Left lung (tissue), 10 donors: Measurements from ENCODE around the gene C16orf89. TPM values are rescaled to one million over a fixed set of nuclear protein-coding genes. Genes with fewer than 3 reads are reported as not detected.
A peak's percentile ranks its signal among the peaks of the same experiment; 100 is the strongest.

Source experiments
- ATAC-seq: fragments of 200-7000 bp; cut with Tn5 transposase; one replicate; pipeline ENCODE4 v1.9.1; 2020; ENCODE audit warnings: moderate library complexity
- DNase-seq, 4 donors: peaks; one replicate each; pipeline ENCODE4 v3.0.0-alpha.2; 2013 to 2020
- H3K27ac ChIP-seq, 2 donors: fragments of 200-600 bp; sonication (generic) in 1 of 2; one replicate each; pipeline versions ENCODE4 v1.5.0 to v1.8.0; 2020 to 2021
- H3K27me3 ChIP-seq, 2 donors: fragments of 200-600 bp; sonication (generic) in 1 of 2; one replicate each; pipeline versions ENCODE4 v1.5.0 to v1.8.0; 2020 to 2021
- H3K36me3 ChIP-seq, 2 donors: fragments of 200-600 bp; sonication (generic) in 1 of 2; one replicate each; pipeline versions ENCODE4 v1.5.0 to v1.8.0; 2020 to 2021
- H3K4me1 ChIP-seq, 2 donors: fragments of 200-600 bp; one replicate each; pipeline ENCODE4 v1.8.0; 2021
- H3K4me3 ChIP-seq, 2 donors: fragments of 200-600 bp; sonication (generic) in 1 of 2; one replicate each; pipeline versions ENCODE4 v1.5.0 to v1.8.0; 2020 to 2021; ENCODE audit warnings: mild to moderate bottlenecking in 1 of 2
- H3K9me3 ChIP-seq, 2 donors: fragments of 200-600 bp; sonication (generic) in 1 of 2; one replicate each; pipeline versions ENCODE4 v1.5.0 to v1.8.0; 2020 to 2021
- CTCF ChIP-seq, 2 donors: fragments of 200-600 bp; sonication (generic) in 1 of 2; IDR thresholded peaks; one replicate each; pipeline versions ENCODE4 v1.5.0 to v1.8.0; 2021; ENCODE audit warnings: antibody characterized with exemption in 2 of 2
- intact Hi-C, 2 donors: fragments of 100-400 bp; cut with DNase I; formaldehyde crosslinking; loops; one replicate each; pipeline versions ENCODE4 v1.11.2 to v1.14.2; 2022
- polyA plus RNA-seq, 6 donors: library from polyadenylated mRNA; unstranded; fragments of 120-200 nt; gene quantifications; one replicate each; pipeline ENCODE4 v1.2.1, GENCODE V29; 2013; ENCODE audit not compliant: insufficient read length in 6 of 6
- total RNA-seq, 2 donors: library from RNA; stranded (reverse); fragmentation: NEBNext Ultra II Directional; extraction: Animal tissue kit (Norgen Biotek cat#: 25700); gene quantifications; one replicate each; pipeline ENCODE4 v1.2.1, GENCODE V29; 2021
- donor health status: DM: no; HTN: yes; CAD: no.
- donor health status: DM: no; HTN: no; CAD: no.

The C16orf89 gene
- total and polyA plus RNA-seq, 8 donors = 67.0 to 209 (median 139) TPM

GRCh38 chr16:5020551-5020950, 45.2 kb downstream of the C16orf89 start:
- H3K4me3 ChIP-seq = no peak overlapping the region
- TF ChIP-seq CTCF (IDR thresholded peaks at IDR 0.05) = no peak
- intact Hi-C loops = no loop called here
- DNase-seq (peak in 1 of 4 donors; percentile 60), ATAC-seq (no peak)
- no peaks in the 10 kb centered on the region for H3K27me3 ChIP-seq
- no peaks in the 10 kb centered on the region for H3K9me3 ChIP-seq
- H3K27ac ChIP-seq = no peak overlapping the region
- H3K4me1 ChIP-seq = no peaks in the 10 kb centered on the region
- H3K36me3 ChIP-seq = peaks cover 0 to 6% of the 10 kb centered on the region in 2 donors

- no peak overlapping the region for H3K4me3 ChIP-seq
- no peaks in the 10 kb centered on the region for H3K36me3 ChIP-seq
- H3K27ac ChIP-seq = no peak overlapping the region
- ATAC-seq (no peak), DNase-seq (no peak)
- H3K4me1 ChIP-seq = no peaks in the 10 kb centered on the region
- no peak for TF ChIP-seq CTCF (IDR thresholded peaks at IDR 0.05)
- intact Hi-C loops = no loop called here
- H3K9me3 ChIP-seq = no peaks in the 10 kb centered on the region
- H3K27me3 ChIP-seq = no peaks in the 10 kb centered on the region
Observed at GRCh38 chr16:5019775-5020174, 46.0 kb downstream of the C16orf89 start.

GRCh38 chr16:5018793-5019192, 47.0 kb downstream of the C16orf89 start:
- intact Hi-C loops = no loop called here
- H3K27ac ChIP-seq = peak overlapping the region in 1 of 2 donors; percentile 41
- no peaks in the 10 kb centered on the region for H3K36me3 ChIP-seq
- no peaks in the 10 kb centered on the region for H3K27me3 ChIP-seq
- DNase-seq (peak in 1 of 4 donors; percentile 60), ATAC-seq (peak; percentile 44)
- H3K4me1 ChIP-seq = no peaks in the 10 kb centered on the region
- no peaks in the 10 kb centered on the region for H3K9me3 ChIP-seq
- no peak overlapping the region for H3K4me3 ChIP-seq
- TF ChIP-seq CTCF (IDR thresholded peaks at IDR 0.05) = no peak

- no peak overlapping the region for H3K4me3 ChIP-seq
- intact Hi-C loops = no loop called here
- H3K9me3 ChIP-seq = no peaks in the 10 kb centered on the region
- ATAC-seq (no peak), DNase-seq (no peak)
- TF ChIP-seq CTCF (IDR thresholded peaks at IDR 0.05) = no peak
- peaks cover 0 to under 1% of the 10 kb centered on the region in 2 donors for H3K27me3 ChIP-seq
- H3K27ac ChIP-seq = no peak overlapping the region
- H3K4me1 ChIP-seq = no peaks in the 10 kb centered on the region
- H3K36me3 ChIP-seq = no peaks in the 10 kb centered on the region
Observed at GRCh38 chr16:5017678-5017969, 48.1 kb downstream of the C16orf89 start.

GRCh38 chr16:5016967-5017677, 48.6 kb downstream of the C16orf89 start:
- Histone ChIP-seq H3K4me3 (no peak overlapping the region), H3K27me3 (peaks cover 0 to 5% of the 10 kb centered on the region in 2 donors), H3K4me1 (no peaks in the 10 kb centered on the region), H3K27ac (no peak overlapping the region), H3K9me3 (no peaks in the 10 kb centered on the region), H3K36me3 (no peaks in the 10 kb centered on the region)
- no peak for ATAC-seq
- no peak for TF ChIP-seq CTCF (IDR thresholded peaks at IDR 0.05)
- DNase-seq = no peak
- intact Hi-C loops = no loop called here
